Fibroblast of the conjunctiva (primary cell): ENCODE results near the gene CYSLTR2.
"Not testable (repeated sequence)": the region's sequence is repeated elsewhere in the genome, so short reads cannot be mapped to it uniquely, and the experiment has no call there.

Experiments
- DNase-seq: peaks from one replicate; pipeline ENCODE4 v3.0.0-alpha.2; 2010; ENCODE audit warnings: low read depth

The CYSLTR2 gene

GRCh38 chr13:48645845-48646244 lies 7.9 kb upstream of the CYSLTR2 start:
- DNase-seq: no peak

- no peak for DNase-seq
Observed at GRCh38 chr13:48646791-48647190, 6.9 kb upstream of the CYSLTR2 start.

GRCh38 chr13:48647625-48648024 lies 6.1 kb upstream of the CYSLTR2 start:
- no peak for DNase-seq

GRCh38 chr13:48648446-48648845 lies 5.3 kb upstream of the CYSLTR2 start:
- DNase-seq: no peak

DNA sequence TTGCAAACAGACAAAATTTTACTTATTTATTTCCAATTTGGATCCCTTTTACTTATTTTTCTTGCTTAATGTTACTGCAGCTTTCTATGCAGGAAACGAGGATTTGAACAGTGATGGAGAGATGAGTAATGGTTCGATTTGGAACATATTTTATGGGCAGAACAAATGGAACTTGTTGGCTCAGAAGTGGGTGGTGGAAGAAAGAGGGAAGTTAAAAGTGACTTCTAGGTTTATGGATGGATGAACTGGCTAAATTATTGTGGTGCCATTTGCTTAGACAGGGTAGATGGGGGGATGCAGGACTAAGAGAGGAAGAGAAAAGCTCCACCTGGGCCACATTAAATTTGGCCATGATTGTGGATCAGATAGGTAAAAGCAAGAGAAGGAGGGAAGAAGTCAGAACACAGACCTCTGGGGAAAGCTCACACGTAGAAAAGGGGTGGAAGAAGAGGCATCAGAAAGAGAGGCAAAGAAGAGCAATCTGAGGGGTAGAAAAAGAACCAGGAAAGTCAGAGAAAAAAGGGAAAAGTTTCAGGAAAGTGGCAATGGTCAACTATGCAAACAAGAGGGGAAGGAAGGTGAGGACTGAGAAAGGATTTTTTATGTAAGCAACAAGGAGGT lies 768 bp upstream of the CYSLTR2 start:
- DNase-seq: no peak

GRCh38 chr13:48654511-48654910 lies 782 bp downstream of the CYSLTR2 start:
- no peak for DNase-seq

DNA sequence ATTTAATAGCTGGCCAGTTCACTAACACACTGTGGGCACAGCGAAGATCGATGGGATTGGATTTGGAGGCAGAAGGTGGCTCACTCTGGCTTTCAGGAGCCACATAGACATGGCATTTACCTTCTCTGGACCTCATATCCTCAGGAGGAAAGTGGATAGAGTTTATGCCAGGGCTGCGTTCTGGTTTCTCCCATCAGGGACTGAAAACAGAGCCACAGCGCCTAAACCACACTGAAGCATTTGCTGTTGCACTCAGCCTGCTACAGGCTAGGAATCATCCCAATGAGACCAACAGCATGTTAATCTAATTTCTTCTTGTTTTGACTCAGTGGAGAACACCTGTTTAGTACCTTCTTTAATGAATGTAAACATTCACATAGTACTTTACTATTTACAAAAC lies 1.6 kb downstream of the CYSLTR2 start:
- DNase-seq: no peak

- DNase-seq: no peak
Observed at GRCh38 chr13:48656608-48657007, 2.9 kb downstream of the CYSLTR2 start.

GRCh38 chr13:48660361-48661076 lies 6.8 kb downstream of the CYSLTR2 start:
- DNase-seq: no peak

DNA sequence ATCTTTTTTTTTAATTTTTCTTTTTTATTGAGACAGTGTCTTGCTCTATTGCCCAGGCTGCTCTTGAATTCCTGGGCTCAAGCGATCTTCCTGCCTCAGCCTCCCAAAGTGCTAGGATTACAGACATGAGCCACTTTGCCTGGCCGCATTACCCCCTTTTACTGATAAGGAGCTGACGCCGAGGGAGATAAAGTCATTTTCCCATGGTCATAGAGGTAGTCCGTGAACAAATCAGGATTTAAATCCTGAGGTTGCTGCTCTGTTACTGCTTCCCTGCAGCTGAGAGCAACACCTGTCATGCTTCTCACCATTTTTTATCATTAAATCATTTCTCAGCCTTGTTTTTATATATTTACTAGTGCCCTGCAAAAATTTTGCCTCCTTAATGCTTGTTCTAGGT lies 7.4 kb downstream of the CYSLTR2 start:
- DNase-seq: no peak

- DNase-seq: no peak
Observed at GRCh38 chr13:48662226-48662625, 8.5 kb downstream of the CYSLTR2 start.

GRCh38 chr13:48667136-48667535 lies 13.4 kb downstream of the CYSLTR2 start:
- DNase-seq: no peak

- not testable (repeated sequence) for DNase-seq
Observed at GRCh38 chr13:48671421-48671820, 17.7 kb downstream of the CYSLTR2 start.

GRCh38 chr13:48675247-48675646 lies 21.5 kb downstream of the CYSLTR2 start:
- no peak for DNase-seq

DNA sequence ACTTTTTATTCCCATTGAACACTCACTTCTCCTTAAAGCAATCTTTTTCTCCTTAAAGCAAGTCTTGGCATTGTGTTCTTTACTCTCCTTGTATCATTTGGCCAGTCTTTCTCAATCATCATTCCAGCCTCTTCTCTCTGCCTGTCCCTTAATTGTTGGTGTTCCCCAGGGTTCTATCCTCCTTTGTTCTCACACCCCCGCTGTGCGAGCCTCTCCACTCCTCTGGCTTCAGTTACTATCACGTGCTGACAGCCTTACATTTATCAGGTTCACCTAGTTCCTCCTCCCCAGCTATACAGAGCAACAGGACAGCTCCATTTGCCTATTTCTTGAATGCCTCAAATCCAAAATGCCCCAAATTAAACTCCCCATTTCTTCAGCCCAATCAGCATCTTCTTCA lies 24.6 kb downstream of the CYSLTR2 start:
- DNase-seq: no peak

- DNase-seq: no peak
Observed at GRCh38 chr13:48679941-48680680, 26.4 kb downstream of the CYSLTR2 start.

GRCh38 chr13:48680756-48681392 lies 27.1 kb downstream of the CYSLTR2 start:
- DNase-seq: no peak

- no peak for DNase-seq
Observed at GRCh38 chr13:48681905-48682304, 28.2 kb downstream of the CYSLTR2 start.

- no peak for DNase-seq
Observed at GRCh38 chr13:48682436-48682835, 28.7 kb downstream of the CYSLTR2 start.

GRCh38 chr13:48686636-48687210 lies 33.0 kb downstream of the CYSLTR2 start:
- no peak for DNase-seq

GRCh38 chr13:48687249-48687648 lies 33.5 kb downstream of the CYSLTR2 start:
- no peak for DNase-seq

GRCh38 chr13:48693998-48694397 lies 40.3 kb downstream of the CYSLTR2 start:
- no peak for DNase-seq
